Muscle layer of duodenum (tissue), 2 donors: Measurements from ENCODE around the gene BCOR.

Experiments
- H3K27ac ChIP-seq: one replicate; pipeline ENCODE4 v1.7.0; 2013; ENCODE audit warnings: mild to moderate bottlenecking, low read length
- H3K27me3 ChIP-seq: one replicate; pipeline ENCODE4 v1.7.0; 2013; ENCODE audit warnings: low read depth, mild to moderate bottlenecking, control low read depth, low read length
- H3K36me3 ChIP-seq, 2 donors: one replicate each; pipeline ENCODE4 v1.7.0; 2013; ENCODE audit warnings: low read length in 2 of 2, control low read depth in 1 of 2, mild to moderate bottlenecking in 1 of 2; ENCODE audit not compliant: insufficient read depth in 2 of 2, control insufficient read depth in 1 of 2
- H3K4me1 ChIP-seq, 2 donors: one replicate each; pipeline ENCODE4 v1.7.0; 2013; ENCODE audit warnings: low read length in 2 of 2, mild to moderate bottlenecking in 2 of 2, control low read depth in 1 of 2, moderate library complexity in 1 of 2; ENCODE audit not compliant: insufficient read depth in 2 of 2, control insufficient read depth in 1 of 2
- H3K4me3 ChIP-seq, 2 donors: one replicate each; pipeline ENCODE4 v1.7.0; 2013; ENCODE audit warnings: low read length in 2 of 2, low read depth in 1 of 2, mild to moderate bottlenecking in 1 of 2
- H3K9me3 ChIP-seq, 2 donors: one replicate each; pipeline ENCODE4 v1.7.0; 2013; ENCODE audit warnings: low read length in 2 of 2, control low read depth in 1 of 2, mild to moderate bottlenecking in 1 of 2; ENCODE audit not compliant: control insufficient read depth in 1 of 2
- donor health status: healthy.

BCOR gene

DNA sequence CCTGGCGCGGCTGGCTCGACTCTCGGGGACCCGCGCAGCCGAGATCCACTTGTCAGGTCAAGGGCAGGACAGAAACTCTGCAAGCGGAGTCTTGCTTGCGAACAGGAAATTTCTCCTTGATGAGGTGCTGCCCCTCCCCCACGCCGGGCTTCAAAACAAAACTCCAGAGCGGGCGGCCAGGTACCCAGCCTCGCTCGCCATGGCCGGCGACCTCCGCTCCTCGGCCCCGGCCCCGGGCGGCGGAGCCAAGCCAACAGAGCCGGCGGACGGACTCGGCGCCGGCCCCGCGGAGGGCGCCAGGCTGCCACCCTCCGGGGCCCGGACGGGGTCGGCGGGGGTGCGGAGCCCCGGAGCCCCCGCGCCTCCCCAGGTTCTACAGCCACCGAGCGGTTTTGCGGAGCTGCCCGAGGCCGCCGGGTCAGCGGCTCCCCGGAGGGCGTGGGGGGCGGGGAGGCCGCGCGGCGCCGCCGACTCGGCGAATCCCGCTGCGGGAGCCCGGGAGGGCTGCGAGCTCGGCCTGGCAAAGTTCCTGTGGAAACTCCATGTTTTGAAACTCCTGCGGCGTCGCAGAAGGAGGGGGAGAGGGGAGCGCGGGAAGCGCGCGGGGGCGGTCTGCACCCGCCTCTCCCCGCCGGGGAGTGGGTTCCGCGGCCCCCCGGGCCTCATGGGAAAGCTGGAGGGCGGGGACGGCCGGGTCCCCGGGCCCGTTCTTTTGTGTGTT is 11.7 kb upstream of the BCOR start:
- H3K27me3 ChIP-seq = no peaks in the 10 kb centered on the region
- peaks cover 0 to 13% of the 10 kb centered on the region in 2 donors for H3K4me1 ChIP-seq
- H3K27ac ChIP-seq = peak overlapping the region; percentile 45

DNA sequence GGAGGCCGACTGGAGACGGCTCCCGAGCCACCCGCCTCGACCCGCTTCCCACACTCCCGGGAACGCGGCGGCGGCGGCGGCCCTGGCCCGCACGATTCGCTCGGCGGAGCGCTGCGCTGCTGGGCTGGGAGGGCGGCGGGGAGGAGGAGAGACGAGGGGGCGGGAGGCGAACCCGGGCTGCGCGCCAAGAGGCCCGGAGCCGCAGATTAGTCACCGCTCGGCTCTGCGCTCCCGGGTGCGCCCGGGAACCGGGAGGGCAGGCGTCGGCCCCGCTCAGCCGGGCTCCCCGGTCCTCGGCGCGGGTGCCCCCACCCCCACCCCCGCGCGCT is 11.2 kb upstream of the BCOR start:
- no peak overlapping the region for H3K27ac ChIP-seq
- peaks cover 0 to 13% of the 10 kb centered on the region in 2 donors for H3K4me1 ChIP-seq
- H3K27me3 ChIP-seq = no peaks in the 10 kb centered on the region
- peak overlapping the region in 1 of 2 donors; percentile 56 for H3K4me3 ChIP-seq
- H3K36me3 ChIP-seq = no peaks in the 10 kb centered on the region
- H3K9me3 ChIP-seq = no peaks in the 10 kb centered on the region

More for the DNA sequence above, 11.7 kb upstream of the BCOR start:
- Histone ChIP-seq H3K9me3 (no peaks in the 10 kb centered on the region), H3K4me3 (peak overlapping the region; percentile 46 to 56), H3K36me3 (no peaks in the 10 kb centered on the region)

DNA sequence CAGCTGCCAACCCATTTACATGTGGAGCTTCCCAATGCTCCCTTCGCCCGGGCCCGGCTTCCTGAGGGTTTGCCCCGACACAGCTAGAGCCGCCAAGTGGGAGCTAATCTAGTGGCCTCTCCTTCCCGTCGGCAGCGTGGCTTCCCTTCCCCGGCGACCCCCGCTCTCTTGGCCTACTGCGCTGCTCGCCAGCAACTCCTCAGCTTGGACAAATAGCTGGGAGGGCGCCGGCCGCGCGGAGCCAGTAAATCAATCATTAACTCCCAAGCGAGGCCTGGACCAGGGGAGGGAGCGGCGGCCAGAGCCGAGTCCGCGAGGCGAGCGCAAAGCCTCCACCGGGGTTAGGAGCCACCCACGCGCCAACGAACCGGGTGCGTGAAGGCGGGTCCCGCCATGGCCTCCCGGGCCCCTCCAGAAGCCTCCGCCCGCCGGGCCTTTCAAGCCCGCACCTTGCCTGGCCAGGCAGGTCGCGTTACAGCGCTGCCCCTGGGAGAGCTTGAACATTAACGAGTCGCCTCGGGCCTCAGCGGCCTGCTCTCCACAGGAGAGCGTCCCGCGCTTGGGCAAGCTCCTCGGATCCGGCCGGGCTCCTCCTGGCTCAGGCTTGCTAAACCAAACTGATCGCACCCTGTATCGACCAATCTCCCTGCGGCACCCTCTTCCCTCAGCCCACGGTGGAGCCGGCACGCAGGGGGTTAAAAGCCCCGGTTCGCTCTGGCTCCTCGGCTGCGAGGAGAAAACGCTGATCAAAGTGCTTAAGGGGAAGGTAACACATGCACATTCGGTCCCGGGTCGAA is 10.6 kb upstream of the BCOR start:
- H3K4me1 ChIP-seq = peaks cover 0 to 13% of the 10 kb centered on the region in 2 donors
- peak overlapping the region; percentile 26 to 56 for H3K4me3 ChIP-seq
- no peaks in the 10 kb centered on the region for H3K36me3 ChIP-seq
- no peaks in the 10 kb centered on the region for H3K9me3 ChIP-seq
- H3K27me3 ChIP-seq = no peaks in the 10 kb centered on the region
- H3K27ac ChIP-seq = no peak overlapping the region

DNA sequence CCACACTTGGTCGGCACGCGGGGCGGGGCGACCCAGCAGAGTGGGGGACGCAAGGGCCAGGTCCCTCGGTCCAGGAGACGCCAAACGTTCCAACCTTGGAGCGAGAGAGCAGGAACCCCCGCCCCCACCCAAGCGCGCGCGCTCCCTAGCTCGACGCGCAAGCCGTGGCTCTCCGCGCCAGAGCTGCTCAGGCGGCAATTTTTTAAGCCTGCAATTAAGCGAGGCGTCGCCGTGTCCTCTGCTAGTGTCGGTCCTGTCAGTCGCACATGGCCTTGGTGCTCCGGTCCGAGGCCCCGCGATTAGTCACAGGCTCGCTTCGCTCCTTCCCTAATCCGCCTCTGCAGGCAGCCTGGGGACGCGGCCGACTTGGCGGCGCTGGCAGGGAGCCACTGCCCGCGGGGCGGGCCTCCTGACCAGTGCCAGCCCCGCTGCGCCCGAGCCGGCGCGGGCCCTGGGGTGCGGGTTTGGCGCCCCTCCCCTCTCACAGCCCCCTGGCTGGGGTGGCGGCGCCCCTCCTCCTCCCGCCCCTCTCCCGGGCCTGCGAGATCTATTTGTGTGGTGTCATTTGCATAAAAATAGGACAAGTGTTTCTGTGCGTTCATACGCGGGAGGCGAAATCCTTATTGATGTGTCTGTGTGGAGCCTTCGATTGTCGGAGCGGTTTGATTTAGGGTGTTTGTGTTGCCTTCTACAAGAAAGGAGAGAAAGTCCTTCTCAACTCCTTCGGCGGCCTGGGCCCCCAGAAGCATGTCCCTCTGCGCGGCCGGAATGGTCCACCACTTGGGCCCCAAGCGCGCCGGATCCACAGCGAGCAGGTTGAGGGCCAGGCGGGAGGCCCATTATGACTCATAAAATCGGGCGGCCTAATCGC is 9.8 kb upstream of the BCOR start:
- Histone ChIP-seq H3K9me3 (no peaks in the 10 kb centered on the region), H3K27ac (peak overlapping the region; percentile 23), H3K4me1 (peaks cover 0 to 13% of the 10 kb centered on the region in 2 donors), H3K36me3 (no peaks in the 10 kb centered on the region), H3K4me3 (peak overlapping the region; percentile 52 to 56), H3K27me3 (no peaks in the 10 kb centered on the region)

DNA sequence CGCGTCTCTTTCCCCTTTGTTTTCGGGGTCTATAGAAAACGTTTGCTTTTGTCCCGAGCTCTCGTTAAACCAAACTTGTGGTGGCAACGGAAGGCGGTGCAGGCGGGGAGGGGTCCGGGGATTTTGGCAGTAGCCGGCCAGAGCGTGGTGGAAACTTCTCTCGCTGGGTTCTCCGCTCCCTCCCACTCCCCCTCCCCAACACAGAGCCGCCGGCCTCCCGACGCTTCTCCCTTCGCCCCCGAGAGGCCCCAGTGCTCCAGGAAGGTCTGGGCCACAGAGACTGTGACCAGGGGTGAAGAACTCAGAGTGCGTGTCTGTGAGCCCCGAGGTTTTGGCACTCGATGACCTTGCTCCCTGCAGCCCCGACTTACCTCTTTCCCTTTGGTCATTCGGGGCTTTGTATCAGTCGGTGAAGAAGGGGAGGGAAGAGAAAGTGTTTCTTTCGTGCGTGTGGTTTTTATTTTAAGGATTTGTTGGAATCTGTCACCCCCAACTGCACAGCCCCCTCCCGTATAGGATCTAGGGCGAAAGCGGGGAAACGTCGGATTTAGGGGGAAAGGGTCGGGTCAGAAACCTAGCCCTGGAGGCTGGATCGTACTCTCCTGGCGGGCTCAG is 9.0 kb upstream of the BCOR start:
- H3K36me3 ChIP-seq = no peaks in the 10 kb centered on the region
- H3K4me1 ChIP-seq = peaks cover 0 to 13% of the 10 kb centered on the region in 2 donors
- H3K27me3 ChIP-seq = no peaks in the 10 kb centered on the region
- H3K9me3 ChIP-seq = no peaks in the 10 kb centered on the region
- H3K27ac ChIP-seq = peak overlapping the region; percentile 23
- H3K4me3 ChIP-seq = peak overlapping the region; percentile 52 to 56

DNA sequence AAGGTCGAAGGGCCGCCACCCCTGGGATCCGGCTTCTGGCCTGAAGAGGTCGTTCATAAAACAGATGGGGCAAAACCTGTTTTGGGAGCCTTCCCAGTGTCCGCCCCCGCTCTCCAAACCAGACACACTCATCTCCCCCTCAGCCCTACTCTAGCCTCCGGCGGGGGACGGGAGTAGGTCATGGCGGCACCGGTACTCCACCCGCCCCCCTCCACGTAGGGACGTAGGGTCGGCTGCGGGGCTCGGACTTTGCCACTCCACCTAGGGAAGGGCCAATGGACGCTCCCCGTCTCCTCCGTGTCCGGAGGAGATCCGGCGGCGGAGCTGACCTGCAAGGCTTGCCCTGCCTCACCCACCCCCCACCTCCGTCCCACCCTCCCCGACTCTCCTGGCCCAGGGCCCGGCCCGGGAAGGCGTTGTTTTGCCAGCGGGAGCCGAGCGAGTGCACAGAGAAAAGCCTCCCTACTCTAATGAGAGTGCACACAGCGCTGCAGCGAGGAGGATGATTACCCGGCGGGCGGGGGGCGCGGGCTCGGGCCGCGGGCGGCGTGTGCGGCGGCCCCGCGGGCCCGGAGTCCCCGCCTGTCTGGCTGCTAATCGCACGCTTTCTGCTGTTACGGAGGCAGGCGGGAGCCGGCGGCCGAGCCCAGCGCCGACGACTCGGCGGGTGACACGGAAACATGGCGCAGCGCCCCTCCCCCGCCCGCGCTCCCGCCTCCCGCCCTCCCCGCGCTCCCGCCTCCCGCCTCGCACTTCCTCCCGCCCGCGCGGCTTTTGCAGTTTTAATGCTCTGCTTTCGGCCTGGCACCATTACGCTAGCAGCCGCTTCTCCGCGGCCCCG is 8.3 kb upstream of the BCOR start:
- Histone ChIP-seq H3K36me3 (no peaks in the 10 kb centered on the region), H3K27ac (peak overlapping the region; percentile 56), H3K27me3 (no peaks in the 10 kb centered on the region), H3K4me1 (peaks cover 0 to 13% of the 10 kb centered on the region in 2 donors), H3K4me3 (peak overlapping the region; percentile 33 to 62), H3K9me3 (no peaks in the 10 kb centered on the region)

DNA sequence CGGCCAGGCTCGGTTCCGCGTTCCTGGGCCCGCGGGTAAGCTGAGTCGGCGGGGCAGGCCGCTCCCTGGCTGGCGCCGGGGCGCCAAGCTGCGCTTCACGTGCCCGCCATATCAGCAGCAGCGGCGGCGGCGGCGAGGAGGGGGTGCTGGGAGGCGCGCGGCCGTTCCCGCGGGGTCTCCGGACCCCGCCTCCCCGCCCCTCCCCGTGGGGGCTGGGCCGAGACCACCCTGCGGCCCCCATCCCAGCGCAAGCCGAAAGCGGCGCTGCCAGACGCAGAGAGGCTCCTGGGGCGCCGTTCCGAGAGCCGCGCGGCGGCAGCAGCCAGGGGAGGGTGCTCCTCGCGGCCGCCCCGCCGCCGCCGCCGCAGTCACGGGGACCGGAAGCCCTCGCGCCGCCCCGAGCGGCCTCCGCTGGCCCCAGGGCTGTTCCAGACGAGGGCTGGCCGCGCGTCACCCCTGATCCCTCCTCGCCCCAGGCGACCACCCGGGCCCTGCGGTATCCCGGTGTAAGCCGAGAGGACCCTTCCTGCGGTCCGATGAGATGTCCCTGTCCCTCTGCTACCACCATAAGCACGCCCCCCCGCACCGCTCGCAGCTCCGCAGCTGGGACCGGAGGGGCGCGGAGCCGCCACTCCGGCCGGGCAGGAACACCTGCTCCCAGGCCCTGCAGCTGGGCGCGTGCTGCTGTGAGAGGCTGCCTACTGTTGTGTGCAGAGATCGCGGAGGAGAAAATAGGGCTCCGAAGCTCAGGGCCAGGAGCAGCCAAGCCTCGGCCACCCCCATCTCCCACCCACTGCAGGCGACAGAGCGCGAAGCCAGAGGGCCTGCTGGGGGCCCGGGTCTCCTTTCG is 7.5 kb upstream of the BCOR start:
- Histone ChIP-seq H3K9me3 (no peaks in the 10 kb centered on the region), H3K36me3 (no peaks in the 10 kb centered on the region), H3K4me3 (peak overlapping the region; percentile 33 to 62), H3K4me1 (peaks cover 0 to 13% of the 10 kb centered on the region in 2 donors), H3K27me3 (no peaks in the 10 kb centered on the region), H3K27ac (peak overlapping the region; percentile 56)

DNA sequence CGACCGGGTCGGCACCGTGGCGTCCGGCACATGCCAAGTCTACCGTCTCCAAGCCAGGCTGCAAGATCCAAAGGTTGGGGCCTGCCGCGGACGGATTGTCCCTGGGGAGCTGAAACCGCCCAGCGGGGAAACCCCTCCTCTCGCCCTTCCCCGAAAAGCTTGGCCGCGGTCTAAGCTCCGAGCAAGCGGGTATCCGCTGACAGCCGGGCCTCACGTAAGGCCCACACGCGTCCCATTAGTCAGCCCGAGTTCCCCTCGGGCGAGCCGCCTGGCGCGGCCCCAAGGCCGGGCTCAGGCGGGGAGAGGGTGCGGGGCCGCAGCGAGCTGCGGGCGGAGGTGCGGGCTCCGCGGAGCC is 6.8 kb upstream of the BCOR start:
- Histone ChIP-seq H3K4me1 (peaks cover 4 to 19% of the 10 kb centered on the region in 2 donors), H3K36me3 (no peaks in the 10 kb centered on the region), H3K27ac (no peak overlapping the region), H3K4me3 (peak overlapping the region in 1 of 2 donors; percentile 62), H3K27me3 (no peaks in the 10 kb centered on the region), H3K9me3 (no peaks in the 10 kb centered on the region)

DNA sequence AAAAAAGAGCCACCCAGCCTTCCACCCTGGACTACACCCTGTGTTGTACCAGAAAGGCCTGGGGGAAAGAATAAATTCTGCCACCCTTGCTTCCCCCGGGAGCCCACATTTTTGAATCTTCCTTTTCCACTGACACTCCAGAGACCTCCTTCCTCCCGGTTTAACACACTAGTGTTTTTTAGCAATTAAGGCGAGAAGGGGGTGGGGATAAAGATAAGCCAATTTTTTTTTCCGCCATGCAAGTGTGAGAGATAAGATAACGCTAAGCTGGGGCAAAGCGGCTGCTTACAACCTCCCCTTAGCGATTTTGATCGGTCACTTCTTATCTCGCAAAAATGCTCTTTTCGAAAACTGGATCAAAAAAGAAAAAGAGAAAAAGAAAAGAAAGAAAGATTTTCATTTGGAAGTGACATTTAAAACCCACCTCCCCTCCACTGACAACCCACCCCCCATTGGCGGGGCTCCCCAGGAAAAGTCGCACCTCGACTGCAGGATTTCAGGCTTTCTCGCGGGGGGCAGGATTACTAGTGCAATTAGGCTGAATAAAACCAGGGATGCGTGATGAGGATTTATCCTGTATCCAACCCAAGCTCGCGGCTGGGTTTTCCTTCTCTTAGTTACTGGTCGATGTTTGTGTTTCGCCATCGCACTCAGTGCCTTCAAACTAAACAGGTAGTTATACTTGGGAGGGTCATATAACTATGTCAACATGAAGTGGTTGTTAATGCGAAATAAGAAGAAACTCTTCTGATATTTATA is 6.0 kb upstream of the BCOR start:
- Histone ChIP-seq H3K4me3 (no peak overlapping the region), H3K27me3 (no peaks in the 10 kb centered on the region), H3K9me3 (no peaks in the 10 kb centered on the region), H3K4me1 (peaks cover 6 to 20% of the 10 kb centered on the region in 2 donors), H3K36me3 (no peaks in the 10 kb centered on the region), H3K27ac (no peak overlapping the region)
